GM19468 (cell line): ENCODE data around the gene ECSCR.
"Not testable (repeated sequence)": the region's sequence is repeated elsewhere in the genome, so short reads cannot be mapped to it uniquely, and the experiment has no call there.

Experiments
- ATAC-seq: cut with Tn5 transposase; IDR thresholded peaks from one replicate; pipeline ENCODE4 v1.9.1; 2021; ENCODE audit warnings: mild to moderate bottlenecking, moderate library complexity, moderate number of reproducible peaks; ENCODE audit not compliant: unreplicated experiment; ENCODE audit errors: extremely low read depth

ECSCR gene

GRCh38 chr5:139415221-139415861 is 47.2 kb downstream of the ECSCR start:
- ATAC-seq: no peak

GRCh38 chr5:139414581-139415130 is 47.9 kb downstream of the ECSCR start:
- ATAC-seq: no peak

GRCh38 chr5:139413963-139414362 is 48.6 kb downstream of the ECSCR start:
- no peak for ATAC-seq

- no peak for ATAC-seq
Observed at GRCh38 chr5:139413153-139413552, 49.4 kb downstream of the ECSCR start.

- ATAC-seq: no peak
Observed at GRCh38 chr5:139410993-139411828, 51.3 kb downstream of the ECSCR start.

- ATAC-seq: no peak
Observed at GRCh38 chr5:139410121-139410992, 52.2 kb downstream of the ECSCR start.

- not testable (repeated sequence) for ATAC-seq
Observed at GRCh38 chr5:139409116-139409515, 53.4 kb downstream of the ECSCR start.

- ATAC-seq: no peak
Observed at GRCh38 chr5:139408191-139408590, 54.4 kb downstream of the ECSCR start.

GRCh38 chr5:139407517-139407916 is 55.0 kb downstream of the ECSCR start:
- ATAC-seq: no peak

GRCh38 chr5:139406963-139407362 is 55.6 kb downstream of the ECSCR start:
- no peak for ATAC-seq

GRCh38 chr5:139404484-139404840 is 58.1 kb downstream of the ECSCR start:
- no peak for ATAC-seq

- peak; percentile 78 for ATAC-seq
Observed at GRCh38 chr5:139403787-139404483, 58.6 kb downstream of the ECSCR start, which contains the start of gene SPATA24. SPATA24 (minus strand) TSS chr5:139404089; CDS start chr5:139404060, 29 bp downstream.

- no peak for ATAC-seq
Observed at GRCh38 chr5:139403418-139403786, 59.1 kb downstream of the ECSCR start.

GRCh38 chr5:139402561-139403158 is 59.9 kb downstream of the ECSCR start:
- no peak for ATAC-seq

GRCh38 chr5:139401546-139401945 is 61.0 kb downstream of the ECSCR start:
- no peak for ATAC-seq

- no peak for ATAC-seq
Observed at GRCh38 chr5:139399501-139400121, 62.9 kb downstream of the ECSCR start.
